ENCODE measurements around the gene PIP4P1.

GRCh38 chr14:20503898-20504297 is 42.7 kb upstream of the PIP4P1 start:
- TF ChIP-seq ZNF146 (tag by site-specific recombination; IDR thresholded peaks at IDR 0.05), result no peak
- TF ChIP-seq CTCF (tag by site-specific recombination; IDR thresholded peaks at IDR 0.05), result no peak
- TF ChIP-seq, protein P1, sequence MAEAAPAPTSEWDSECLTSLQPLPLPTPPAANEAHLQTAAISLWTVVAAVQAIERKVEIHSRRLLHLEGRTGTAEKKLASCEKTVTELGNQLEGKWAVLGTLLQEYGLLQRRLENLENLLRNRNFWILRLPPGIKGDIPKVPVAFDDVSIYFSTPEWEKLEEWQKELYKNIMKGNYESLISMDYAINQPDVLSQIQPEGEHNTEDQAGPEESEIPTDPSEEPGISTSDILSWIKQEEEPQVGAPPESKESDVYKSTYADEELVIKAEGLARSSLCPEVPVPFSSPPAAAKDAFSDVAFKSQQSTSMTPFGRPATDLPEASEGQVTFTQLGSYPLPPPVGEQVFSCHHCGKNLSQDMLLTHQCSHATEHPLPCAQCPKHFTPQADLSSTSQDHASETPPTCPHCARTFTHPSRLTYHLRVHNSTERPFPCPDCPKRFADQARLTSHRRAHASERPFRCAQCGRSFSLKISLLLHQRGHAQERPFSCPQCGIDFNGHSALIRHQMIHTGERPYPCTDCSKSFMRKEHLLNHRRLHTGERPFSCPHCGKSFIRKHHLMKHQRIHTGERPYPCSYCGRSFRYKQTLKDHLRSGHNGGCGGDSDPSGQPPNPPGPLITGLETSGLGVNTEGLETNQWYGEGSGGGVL (tag by site-specific recombination; IDR thresholded peaks at IDR 0.05), result no peak
- no peak for TF ChIP-seq KLF1 (tag by site-specific recombination; IDR thresholded peaks at IDR 0.05)
- no peak for TF ChIP-seq ZFHX2 (tag by site-specific recombination; conservative IDR thresholded peaks at IDR 0.05)
- TF ChIP-seq ZBTB7A (tag by site-specific recombination; IDR thresholded peaks at IDR 0.05; ENCODE audit: low read depth), result no peak
- TF ChIP-seq ZNF513 (tag by site-specific recombination; IDR thresholded peaks at IDR 0.05), result no peak
- TF ChIP-seq PBX3 (CRISPR knock-in tag; IDR thresholded peaks at IDR 0.05), result no peak
- TF ChIP-seq ZNF558 (tag by site-specific recombination; IDR thresholded peaks at IDR 0.05), result no peak
- no peak for TF ChIP-seq MYNN (tag by site-specific recombination; IDR thresholded peaks at IDR 0.05; ENCODE audit: borderline replicate concordance)
- TF ChIP-seq ZNF639 (tag by site-specific recombination; IDR thresholded peaks at IDR 0.05), result no peak
- no peak for TF ChIP-seq ZIC2 (tag by site-specific recombination; IDR thresholded peaks at IDR 0.05)
